WI38 (cell line): ENCODE measurements around the gene SASH1.

Experiments used
- H3K4me3 ChIP-seq: 2 replicates; pipeline ENCODE4 v1.5.1; 2011; ENCODE audit warnings: low read depth, mild to moderate bottlenecking, control low read depth, low read length
- TF ChIP-seq, protein P1 (sequence below): IDR thresholded peaks from 2 replicates; pipeline ENCODE4 v1.5.1; 2012; ENCODE audit warnings: low read depth, mild to moderate bottlenecking, control low read depth, low read length

Gene SASH1

DNA sequence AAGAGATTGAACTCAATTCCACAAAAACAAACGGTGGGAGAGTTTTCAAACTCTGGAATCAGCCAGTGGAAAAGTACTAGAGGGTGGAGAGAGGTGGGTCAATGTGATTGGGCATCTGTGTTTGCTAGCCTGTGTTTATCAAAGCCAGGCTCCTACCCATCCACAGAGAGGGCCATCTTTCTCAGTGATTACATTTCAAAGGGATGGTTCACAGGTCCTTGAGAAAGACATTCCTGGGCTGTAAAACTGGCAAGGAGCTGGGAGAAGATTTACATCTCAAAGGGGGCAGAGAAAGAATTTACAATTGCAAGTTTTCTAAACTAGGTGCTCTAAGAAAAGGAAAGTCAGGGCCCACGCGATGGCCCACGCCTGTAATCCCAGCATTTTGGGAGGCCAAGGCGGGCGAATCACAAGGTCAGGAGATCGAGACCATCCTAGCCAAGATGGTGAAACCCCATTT, 257.4 kb downstream of the SASH1 start:
- TF ChIP-seq, protein P1, sequence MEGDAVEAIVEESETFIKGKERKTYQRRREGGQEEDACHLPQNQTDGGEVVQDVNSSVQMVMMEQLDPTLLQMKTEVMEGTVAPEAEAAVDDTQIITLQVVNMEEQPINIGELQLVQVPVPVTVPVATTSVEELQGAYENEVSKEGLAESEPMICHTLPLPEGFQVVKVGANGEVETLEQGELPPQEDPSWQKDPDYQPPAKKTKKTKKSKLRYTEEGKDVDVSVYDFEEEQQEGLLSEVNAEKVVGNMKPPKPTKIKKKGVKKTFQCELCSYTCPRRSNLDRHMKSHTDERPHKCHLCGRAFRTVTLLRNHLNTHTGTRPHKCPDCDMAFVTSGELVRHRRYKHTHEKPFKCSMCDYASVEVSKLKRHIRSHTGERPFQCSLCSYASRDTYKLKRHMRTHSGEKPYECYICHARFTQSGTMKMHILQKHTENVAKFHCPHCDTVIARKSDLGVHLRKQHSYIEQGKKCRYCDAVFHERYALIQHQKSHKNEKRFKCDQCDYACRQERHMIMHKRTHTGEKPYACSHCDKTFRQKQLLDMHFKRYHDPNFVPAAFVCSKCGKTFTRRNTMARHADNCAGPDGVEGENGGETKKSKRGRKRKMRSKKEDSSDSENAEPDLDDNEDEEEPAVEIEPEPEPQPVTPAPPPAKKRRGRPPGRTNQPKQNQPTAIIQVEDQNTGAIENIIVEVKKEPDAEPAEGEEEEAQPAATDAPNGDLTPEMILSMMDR = no peak
- H3K4me3 ChIP-seq = no peak overlapping the region
